ENCODE data around the gene PLK5.

The PLK5 gene

GRCh38 chr19:1556390-1557070, 32.7 kb downstream of the PLK5 start:
- no peak for DNase-seq

- no peak for DNase-seq
These were observed 34.7 kb downstream of the PLK5 start for GRCh38 chr19:1558552-1558951.

GRCh38 chr19:1560286-1560882, 36.5 kb downstream of the PLK5 start:
- no peak for DNase-seq

GRCh38 chr19:1561236-1561842, 37.5 kb downstream of the PLK5 start:
- no peak for DNase-seq

GRCh38 chr19:1563251-1563650, 39.4 kb downstream of the PLK5 start:
- no peak for DNase-seq

GRCh38 chr19:1566392-1567115, 42.7 kb downstream of the PLK5 start:
- peak; percentile 94 for DNase-seq

- DNase-seq = peak; percentile 82
These were observed 43.4 kb downstream of the PLK5 start for GRCh38 chr19:1567116-1567847.

GRCh38 chr19:1567848-1568227, 44.0 kb downstream of the PLK5 start:
- DNase-seq = no peak

- DNase-seq = peak; percentile 67
These were observed 44.6 kb downstream of the PLK5 start, which contains the start of gene MEX3D for GRCh38 chr19:1568320-1569019. Gene MEX3D (minus strand): TSS chr19:1568325. CDS start chr19:1568058, 267 bp downstream.

- no peak for DNase-seq
These were observed 46.1 kb downstream of the PLK5 start for GRCh38 chr19:1569997-1570396.

- no peak for DNase-seq
These were observed 47.0 kb downstream of the PLK5 start for GRCh38 chr19:1570836-1571235.

- DNase-seq = no peak
These were observed 47.5 kb downstream of the PLK5 start for GRCh38 chr19:1571358-1571757.

- no peak for DNase-seq
These were observed 48.9 kb downstream of the PLK5 start for GRCh38 chr19:1572795-1573194.

GRCh38 chr19:1574354-1575136, 50.7 kb downstream of the PLK5 start:
- no peak for DNase-seq

GRCh38 chr19:1575323-1576241, 51.7 kb downstream of the PLK5 start:
- DNase-seq = no peak

- DNase-seq = no peak
These were observed 52.6 kb downstream of the PLK5 start for GRCh38 chr19:1576242-1577089.

GRCh38 chr19:1577090-1577928, 53.4 kb downstream of the PLK5 start:
- no peak for DNase-seq
